OCI-LY7 (cell line): ENCODE data around the gene IL17RD. TPM values are rescaled to one million over a fixed set of nuclear protein-coding genes. Genes with fewer than 3 reads are reported as not detected.

Experiments
- total RNA-seq, 2 experiments: library from RNA; depleted of rRNA in 1 of 2; stranded (reverse); fragments of >200 nt in 1 of 2; shearing (Covaris generic) in 1 of 2; gene quantifications; 2 replicates each; pipeline ENCODE4 v1.2.3, GENCODE V29; 2014 to 2022

Gene IL17RD
- total RNA-seq, 2 experiments from 2014 or later: 0.06 to 0.36 TPM

Other genes with a start within 250 kb of the IL17RD start
- gene SPATA12, start 104.7 kb downstream of the IL17RD start, total RNA-seq (2014; rRNA removed; shearing (Covaris generic)): not detected in 2 replicates
- 0.13 and 0.20 TPM in 2 replicates for gene SPATA12, start 104.7 kb downstream of the IL17RD start, total RNA-seq (2022)
- gene HESX1, start 34.6 kb upstream of the IL17RD start, total RNA-seq (2014; rRNA removed; shearing (Covaris generic)): 6.9 and 10.1 TPM in 2 replicates
- 4.7 and 6.0 TPM in 2 replicates for gene HESX1, start 34.6 kb upstream of the IL17RD start, total RNA-seq (2022)
- 43.3 and 45.9 TPM in 2 replicates for gene APPL1, start 62.4 kb upstream of the IL17RD start, total RNA-seq (2014; rRNA removed; shearing (Covaris generic))
- gene APPL1, start 62.4 kb upstream of the IL17RD start, total RNA-seq (2022): 51.1 and 54.5 TPM in 2 replicates
- 0.06 and 0.18 TPM in 2 replicates for gene ASB14, start 127.3 kb upstream of the IL17RD start, total RNA-seq (2014; rRNA removed; shearing (Covaris generic))
- not detected in 2 replicates for gene ASB14, start 127.3 kb upstream of the IL17RD start, total RNA-seq (2022)